HEK293 (cell line): ENCODE data around the gene ECPAS.

ENCODE experiments used
- GLI4 ChIP-seq: fragments of 450-650 bp; formaldehyde crosslinking; IDR thresholded peaks from 2 replicates; pipeline ENCODE4 v1.5.1; 2016; ENCODE audit warnings: missing biosample characterization, missing genetic modification characterization
- GLIS2 ChIP-seq: fragments of 450-650 bp; formaldehyde crosslinking; IDR thresholded peaks from 2 replicates; pipeline ENCODE4 v1.5.1; 2016; ENCODE audit warnings: missing biosample characterization, missing genetic modification characterization
- KLF17 ChIP-seq: fragments of 450-650 bp; formaldehyde crosslinking; IDR thresholded peaks from 2 replicates; pipeline ENCODE4 v1.5.1; 2016; ENCODE audit warnings: missing biosample characterization, missing genetic modification characterization
- KLF7 ChIP-seq: fragments of 450-650 bp; formaldehyde crosslinking; IDR thresholded peaks from 2 replicates; pipeline ENCODE4 v1.5.1; 2016; ENCODE audit warnings: missing biosample characterization, missing genetic modification characterization, borderline replicate concordance
- MZF1 ChIP-seq: fragments of 450-650 bp; formaldehyde crosslinking; IDR thresholded peaks from 2 replicates; pipeline ENCODE4 v1.5.1; 2017; ENCODE audit warnings: missing biosample characterization, missing genetic modification characterization, borderline replicate concordance
- SETDB1 ChIP-seq: IDR thresholded peaks from one replicate; pipeline ENCODE4 v1.6.1; 2017; ENCODE audit warnings: mild to moderate bottlenecking, low read length, moderate library complexity, mixed read lengths; ENCODE audit not compliant: insufficient read length
- SP7 ChIP-seq: fragments of 450-650 bp; formaldehyde crosslinking; IDR thresholded peaks from 2 replicates; pipeline ENCODE4 v1.5.1; 2016; ENCODE audit warnings: missing biosample characterization, missing genetic modification characterization
- ZBTB48 ChIP-seq: fragments of 450-650 bp; formaldehyde crosslinking; IDR thresholded peaks from 2 replicates; pipeline ENCODE4 v1.5.1; 2016; ENCODE audit warnings: missing biosample characterization, missing genetic modification characterization
- ZEB2 ChIP-seq: fragments of 450-650 bp; formaldehyde crosslinking; IDR thresholded peaks from 2 replicates; pipeline ENCODE4 v1.5.1; 2016; ENCODE audit warnings: missing biosample characterization, missing genetic modification characterization
- ZFP69B ChIP-seq: fragments of 450-650 bp; formaldehyde crosslinking; IDR thresholded peaks from 2 replicates; pipeline ENCODE4 v1.5.1; 2016; ENCODE audit warnings: missing biosample characterization, missing genetic modification characterization
- ZNF133 ChIP-seq: fragments of 450-650 bp; formaldehyde crosslinking; IDR thresholded peaks from 2 replicates; pipeline ENCODE4 v1.5.1; 2016; ENCODE audit warnings: missing biosample characterization, missing genetic modification characterization
- ZNF146 ChIP-seq: fragments of 450-650 bp; formaldehyde crosslinking; IDR thresholded peaks from 2 replicates; pipeline ENCODE4 v1.5.1; 2016; ENCODE audit warnings: missing biosample characterization, missing genetic modification characterization
- ZNF155 ChIP-seq: fragments of 450-650 bp; formaldehyde crosslinking; IDR thresholded peaks from 2 replicates; pipeline ENCODE4 v1.5.1; 2016; ENCODE audit warnings: missing biosample characterization, missing genetic modification characterization
- ZNF174 ChIP-seq: fragments of 450-650 bp; formaldehyde crosslinking; IDR thresholded peaks from 2 replicates; pipeline ENCODE4 v1.5.0; 2017; ENCODE audit warnings: missing biosample characterization, mild to moderate bottlenecking, missing genetic modification characterization
- ZNF18 ChIP-seq: fragments of 450-650 bp; formaldehyde crosslinking; IDR thresholded peaks from 2 replicates; pipeline ENCODE4 v1.5.1; 2016; ENCODE audit warnings: missing biosample characterization, missing genetic modification characterization
- ZNF2 ChIP-seq: fragments of 450-650 bp; formaldehyde crosslinking; IDR thresholded peaks from 2 replicates; pipeline ENCODE4 v1.5.1; 2016; ENCODE audit warnings: missing biosample characterization, missing genetic modification characterization
- ZNF202 ChIP-seq: fragments of 450-650 bp; formaldehyde crosslinking; IDR thresholded peaks from 2 replicates; pipeline ENCODE4 v1.5.1; 2016; ENCODE audit warnings: missing biosample characterization, missing genetic modification characterization, borderline replicate concordance
- ZNF214 ChIP-seq: fragments of 450-650 bp; formaldehyde crosslinking; IDR thresholded peaks from 2 replicates; pipeline ENCODE4 v1.5.1; 2017; ENCODE audit warnings: missing biosample characterization, mild to moderate bottlenecking, missing genetic modification characterization, borderline replicate concordance
- ZNF292 ChIP-seq: fragments of 450-650 bp; formaldehyde crosslinking; IDR thresholded peaks from 2 replicates; pipeline ENCODE4 v1.5.1; 2016; ENCODE audit warnings: low read depth, missing biosample characterization, missing genetic modification characterization, borderline replicate concordance
- ZNF350 ChIP-seq: fragments of 450-650 bp; formaldehyde crosslinking; IDR thresholded peaks from 2 replicates; pipeline ENCODE4 v1.5.0; 2017; ENCODE audit warnings: missing biosample characterization, mild to moderate bottlenecking, missing genetic modification characterization
- ZNF394 ChIP-seq: fragments of 450-650 bp; formaldehyde crosslinking; IDR thresholded peaks from 2 replicates; pipeline ENCODE4 v1.5.1; 2016; ENCODE audit warnings: missing biosample characterization, missing genetic modification characterization, mild to moderate bottlenecking, moderate library complexity, borderline replicate concordance
- ZNF521 ChIP-seq: fragments of 450-650 bp; formaldehyde crosslinking; IDR thresholded peaks from 2 replicates; pipeline ENCODE4 v1.5.1; 2017; ENCODE audit warnings: missing biosample characterization, mild to moderate bottlenecking, missing genetic modification characterization
- ZNF544 ChIP-seq: fragments of 450-650 bp; formaldehyde crosslinking; IDR thresholded peaks from 2 replicates; pipeline ENCODE4 v1.5.0; 2017; ENCODE audit warnings: missing biosample characterization, missing genetic modification characterization
- ZNF561 ChIP-seq: fragments of 450-650 bp; IDR thresholded peaks from 2 replicates; pipeline ENCODE4 v1.5.1; 2018; ENCODE audit warnings: missing biosample characterization, missing genetic modification characterization, borderline replicate concordance
- ZNF624 ChIP-seq: fragments of 450-650 bp; formaldehyde crosslinking; IDR thresholded peaks from 2 replicates; pipeline ENCODE4 v1.5.1; 2017; ENCODE audit warnings: missing biosample characterization, missing genetic modification characterization
- ZNF629 ChIP-seq: fragments of 450-650 bp; formaldehyde crosslinking; IDR thresholded peaks from 2 replicates; pipeline ENCODE4 v1.5.1; 2017; ENCODE audit warnings: missing biosample characterization, missing genetic modification characterization
- ZNF664 ChIP-seq: fragments of 450-650 bp; formaldehyde crosslinking; IDR thresholded peaks from 2 replicates; pipeline ENCODE4 v1.5.1; 2016; ENCODE audit warnings: missing biosample characterization, missing genetic modification characterization
- ZNF670 ChIP-seq: fragments of 450-650 bp; formaldehyde crosslinking; IDR thresholded peaks from 2 replicates; pipeline ENCODE4 v1.5.1; 2016; ENCODE audit warnings: missing biosample characterization, missing genetic modification characterization, low read depth
- ZNF768 ChIP-seq: fragments of 450-650 bp; formaldehyde crosslinking; IDR thresholded peaks from 2 replicates; pipeline ENCODE4 v1.5.1; 2018; ENCODE audit warnings: missing biosample characterization, mild to moderate bottlenecking, missing genetic modification characterization
- ZNF843 ChIP-seq: fragments of 450-650 bp; formaldehyde crosslinking; IDR thresholded peaks from 2 replicates; pipeline ENCODE4 v1.5.1; 2016; ENCODE audit warnings: missing biosample characterization, missing genetic modification characterization
- TF ChIP-seq, protein P1 (sequence below): fragments of 450-650 bp; formaldehyde crosslinking; optimal IDR thresholded peaks from 2 replicates; pipeline ENCODE3; 2016; ENCODE audit warnings: missing biosample characterization, mild to moderate bottlenecking, missing genetic modification characterization
- TF ChIP-seq, protein P2 (sequence below): fragments of 450-650 bp; IDR thresholded peaks from 2 replicates; pipeline ENCODE4 v1.5.1; 2018; ENCODE audit warnings: missing biosample characterization, missing genetic modification characterization
- TF ChIP-seq, protein P3 (sequence below): fragments of 450-650 bp; formaldehyde crosslinking; IDR thresholded peaks from 2 replicates; pipeline ENCODE4 v1.5.0; 2017; ENCODE audit warnings: missing biosample characterization, missing genetic modification characterization, borderline replicate concordance

Gene ECPAS

GRCh38 chr9:111484572-111484894, 350 bp upstream of the ECPAS start (continued):
- TF ChIP-seq, protein P1, sequence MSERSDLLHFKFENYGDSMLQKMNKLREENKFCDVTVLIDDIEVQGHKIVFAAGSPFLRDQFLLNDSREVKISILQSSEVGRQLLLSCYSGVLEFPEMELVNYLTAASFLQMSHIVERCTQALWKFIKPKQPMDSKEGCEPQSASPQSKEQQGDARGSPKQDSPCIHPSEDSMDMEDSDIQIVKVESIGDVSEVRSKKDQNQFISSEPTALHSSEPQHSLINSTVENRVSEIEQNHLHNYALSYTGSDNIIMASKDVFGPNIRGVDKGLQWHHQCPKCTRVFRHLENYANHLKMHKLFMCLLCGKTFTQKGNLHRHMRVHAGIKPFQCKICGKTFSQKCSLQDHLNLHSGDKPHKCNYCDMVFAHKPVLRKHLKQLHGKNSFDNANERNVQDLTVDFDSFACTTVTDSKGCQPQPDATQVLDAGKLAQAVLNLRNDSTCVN, result peak; percentile 14
- TF ChIP-seq SP7, result peak; percentile 35; the same call in 1 of the 2 replicates
- TF ChIP-seq ZNF2 (tag by site-specific recombination), result no peak
- TF ChIP-seq ZNF624 (tag by site-specific recombination), result no peak
- no peak for TF ChIP-seq ZNF155 (tag by site-specific recombination)
- TF ChIP-seq ZNF670 (tag by site-specific recombination), result no peak
- TF ChIP-seq ZNF133, result no peak
- TF ChIP-seq GLIS2, result no peak
- no peak for TF ChIP-seq ZNF214
- TF ChIP-seq ZNF394 (tag by site-specific recombination), result no peak
- TF ChIP-seq ZEB2 (tag by site-specific recombination), result no peak; the same call in 1 of the 2 replicates
- TF ChIP-seq MZF1 (tag by site-specific recombination), result no peak
- no peak for TF ChIP-seq GLI4
- peak; percentile 8; the same call in 1 of the 2 replicates for TF ChIP-seq ZNF629
- no peak for TF ChIP-seq ZNF521 (tag by site-specific recombination)
- no peak for TF ChIP-seq KLF17 (tag by site-specific recombination)
- no peak for TF ChIP-seq ZNF202 (tag by site-specific recombination)
- no peak for TF ChIP-seq ZNF292
- no peak for TF ChIP-seq ZNF843
- TF ChIP-seq SETDB1, result no peak
- TF ChIP-seq ZNF146, result no peak
- TF ChIP-seq ZNF768 (tag by site-specific recombination), result no peak
- no peak for TF ChIP-seq ZBTB48
- TF ChIP-seq, protein P2, sequence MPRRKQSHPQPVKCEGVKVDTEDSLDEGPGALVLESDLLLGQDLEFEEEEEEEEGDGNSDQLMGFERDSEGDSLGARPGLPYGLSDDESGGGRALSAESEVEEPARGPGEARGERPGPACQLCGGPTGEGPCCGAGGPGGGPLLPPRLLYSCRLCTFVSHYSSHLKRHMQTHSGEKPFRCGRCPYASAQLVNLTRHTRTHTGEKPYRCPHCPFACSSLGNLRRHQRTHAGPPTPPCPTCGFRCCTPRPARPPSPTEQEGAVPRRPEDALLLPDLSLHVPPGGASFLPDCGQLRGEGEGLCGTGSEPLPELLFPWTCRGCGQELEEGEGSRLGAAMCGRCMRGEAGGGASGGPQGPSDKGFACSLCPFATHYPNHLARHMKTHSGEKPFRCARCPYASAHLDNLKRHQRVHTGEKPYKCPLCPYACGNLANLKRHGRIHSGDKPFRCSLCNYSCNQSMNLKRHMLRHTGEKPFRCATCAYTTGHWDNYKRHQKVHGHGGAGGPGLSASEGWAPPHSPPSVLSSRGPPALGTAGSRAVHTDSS (tag by site-specific recombination), result no peak
- TF ChIP-seq ZNF544, result no peak
- peak; percentile 61; the same call in 1 of the 2 replicates for TF ChIP-seq ZFP69B (tag by site-specific recombination)
- no peak for TF ChIP-seq ZNF18
- TF ChIP-seq KLF7 (tag by site-specific recombination), result no peak
- no peak for TF ChIP-seq ZNF350 (tag by site-specific recombination)
- TF ChIP-seq, protein P3, sequence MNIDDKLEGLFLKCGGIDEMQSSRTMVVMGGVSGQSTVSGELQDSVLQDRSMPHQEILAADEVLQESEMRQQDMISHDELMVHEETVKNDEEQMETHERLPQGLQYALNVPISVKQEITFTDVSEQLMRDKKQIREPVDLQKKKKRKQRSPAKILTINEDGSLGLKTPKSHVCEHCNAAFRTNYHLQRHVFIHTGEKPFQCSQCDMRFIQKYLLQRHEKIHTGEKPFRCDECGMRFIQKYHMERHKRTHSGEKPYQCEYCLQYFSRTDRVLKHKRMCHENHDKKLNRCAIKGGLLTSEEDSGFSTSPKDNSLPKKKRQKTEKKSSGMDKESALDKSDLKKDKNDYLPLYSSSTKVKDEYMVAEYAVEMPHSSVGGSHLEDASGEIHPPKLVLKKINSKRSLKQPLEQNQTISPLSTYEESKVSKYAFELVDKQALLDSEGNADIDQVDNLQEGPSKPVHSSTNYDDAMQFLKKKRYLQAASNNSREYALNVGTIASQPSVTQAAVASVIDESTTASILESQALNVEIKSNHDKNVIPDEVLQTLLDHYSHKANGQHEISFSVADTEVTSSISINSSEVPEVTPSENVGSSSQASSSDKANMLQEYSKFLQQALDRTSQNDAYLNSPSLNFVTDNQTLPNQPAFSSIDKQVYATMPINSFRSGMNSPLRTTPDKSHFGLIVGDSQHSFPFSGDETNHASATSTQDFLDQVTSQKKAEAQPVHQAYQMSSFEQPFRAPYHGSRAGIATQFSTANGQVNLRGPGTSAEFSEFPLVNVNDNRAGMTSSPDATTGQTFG, result no peak
- no peak for TF ChIP-seq ZNF174 (tag by site-specific recombination)
- no peak for TF ChIP-seq ZNF561 (tag by site-specific recombination)
- TF ChIP-seq ZNF664 (tag by site-specific recombination), result no peak
